ENCODE results near the gene RABGGTB. TPM values are rescaled to one million over a fixed set of nuclear protein-coding genes. Genes with fewer than 3 reads are reported as not detected.

Gene RABGGTB
- total and polyA plus RNA-seq, 9 of the 15 experiments (the other 6 are each of a cell fraction or from before 2014, with no cell fraction given), result 148 to 354 (median 206) TPM

GRCh38 chr1:75796376-75797272 is 10.6 kb downstream of the RABGGTB start, which contains the start of gene MSH4 (continued):
- TF ChIP-seq CGGBP1 (CRISPR knock-in tag; IDR thresholded peaks at IDR 0.05), result peak; percentile 74
- 0 out of 2 replicates have a peak, but pooled peaks have one; percentile 36 for TF ChIP-seq PHTF2 (CRISPR knock-in tag; IDR thresholded peaks at IDR 0.05)
- TF ChIP-seq RNF2 (IDR thresholded peaks at IDR 0.05), result 0 out of 2 replicates have a peak, but pooled peaks have one; percentile 25
- no peak for TF ChIP-seq SOX6 (IDR thresholded peaks at IDR 0.05)
- TF ChIP-seq ZC3H11A (IDR thresholded peaks at IDR 0.05; ENCODE audit: low read depth, low read length), result no peak
- no peak; the same call in 1 of the 2 replicates for TF ChIP-seq MYC (IDR thresholded peaks at IDR 0.05; ENCODE audit: low read depth, low read length)
- no peak for TF ChIP-seq MYC (CRISPR knock-in tag; IDR thresholded peaks at IDR 0.05; ENCODE audit: borderline replicate concordance, low read depth)
- no peak for TF ChIP-seq ZKSCAN8 (CRISPR knock-in tag; IDR thresholded peaks at IDR 0.05)
- TF ChIP-seq CAMTA2 (CRISPR knock-in tag; conservative IDR thresholded peaks at IDR 0.05), result peak; percentile 95
- peak in 1 of 2 experiments; percentile 44; a peak in 1 of 4 replicates for TF ChIP-seq NONO (IDR thresholded peaks at IDR 0.05; ENCODE audit: low read depth in 2 of 2, low read length in 1 of 2)
- no peak for TF ChIP-seq FOXA1 (IDR thresholded peaks at IDR 0.05; ENCODE audit: borderline replicate concordance)
- TF ChIP-seq JUND (IDR thresholded peaks at IDR 0.05; ENCODE audit: borderline replicate concordance, low read depth, low read length), result no peak
- TF ChIP-seq JUND (tag; IDR thresholded peaks at IDR 0.05; ENCODE audit: borderline replicate concordance, low read depth, low read length), result peak; percentile 9; the same call in 1 of the 3 replicates
- TF ChIP-seq ZBTB26 (CRISPR knock-in tag; IDR thresholded peaks at IDR 0.05), result peak; percentile 98
- no peak for TF ChIP-seq ARID1B (IDR thresholded peaks at IDR 0.05)
- no peak for TF ChIP-seq ZNF3 (CRISPR knock-in tag; IDR thresholded peaks at IDR 0.05)
- TF ChIP-seq STAT5B (CRISPR knock-in tag; IDR thresholded peaks at IDR 0.05), result no peak
- TF ChIP-seq HMG20B (CRISPR knock-in tag; IDR thresholded peaks at IDR 0.05), result no peak
- TF ChIP-seq SRSF1 (IDR thresholded peaks at IDR 0.05; ENCODE audit: low read depth, low read length), result peak; percentile 92; the same call in 1 of the 2 replicates
- no peak for TF ChIP-seq TCFL5 (CRISPR knock-in tag; conservative IDR thresholded peaks at IDR 0.05)
- TF ChIP-seq ZBTB2 (IDR thresholded peaks at IDR 0.05), result peak; percentile 93
- TF ChIP-seq PRPF4 (IDR thresholded peaks at IDR 0.05; ENCODE audit: insufficient read depth, low read depth, low read length, poor library complexity, severe bottlenecking), result no peak
- TF ChIP-seq TRIM25 (IDR thresholded peaks at IDR 0.05; ENCODE audit: borderline replicate concordance), result no peak
- peak; percentile 60 for TF ChIP-seq NCOR1 (IDR thresholded peaks at IDR 0.05)
- peak; percentile 78; the same call in 1 of the 2 replicates for TF ChIP-seq ESRRB (CRISPR knock-in tag; IDR thresholded peaks at IDR 0.05; ENCODE audit: borderline replicate concordance)

Data from K562 (cell line).